Measurements from ENCODE around the gene SETDB1. TPM values are rescaled to one million over a fixed set of nuclear protein-coding genes. Genes with fewer than 3 reads are reported as not detected.
"Not testable (repeated sequence)": the region's sequence is repeated elsewhere in the genome, so short reads cannot be mapped to it uniquely, and the experiment has no call there.

Gene SETDB1
- total RNA-seq, 4 donors from 2014 or later = 21.8 to 63.2 (median 54.4) TPM

DNA sequence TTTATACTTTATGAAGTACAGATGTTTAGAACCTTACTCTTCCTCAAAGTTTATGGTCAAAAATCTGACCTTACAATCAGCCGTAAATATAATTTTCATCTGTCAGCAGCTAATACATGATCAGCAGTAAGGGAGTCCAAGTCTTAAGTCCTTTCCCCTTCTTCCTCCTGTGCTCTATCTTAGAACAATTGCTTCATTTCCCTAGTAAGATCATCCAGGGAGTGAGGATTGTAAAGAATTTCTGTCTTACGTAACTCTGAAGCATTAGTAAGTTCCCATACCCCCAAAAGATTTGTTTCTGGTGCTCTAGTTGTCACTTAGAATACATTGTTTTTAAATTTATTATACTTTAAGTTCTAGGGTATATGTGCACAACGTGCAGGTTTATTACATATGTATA lies 2.1 kb downstream of the SETDB1 start:
- intact Hi-C loops (cut with DNase I; ENCODE audit: low total_unique reads) = no loop called here
- peaks cover 0 to 5% of the 10 kb centered on the region in 2 donors for H3K9me3 ChIP-seq
- no peak overlapping the region for H3K4me3 ChIP-seq
- no peaks in the 10 kb centered on the region for H3K4me1 ChIP-seq
- H3K36me3 ChIP-seq = no peaks in the 10 kb centered on the region
- no peaks in the 10 kb centered on the region for H3K27me3 ChIP-seq
- DNase-seq = no peak
- H3K27ac ChIP-seq = no peak overlapping the region
- TF ChIP-seq POLR2A (IDR thresholded peaks at IDR 0.05) = no peak
- TF ChIP-seq, protein P1, sequence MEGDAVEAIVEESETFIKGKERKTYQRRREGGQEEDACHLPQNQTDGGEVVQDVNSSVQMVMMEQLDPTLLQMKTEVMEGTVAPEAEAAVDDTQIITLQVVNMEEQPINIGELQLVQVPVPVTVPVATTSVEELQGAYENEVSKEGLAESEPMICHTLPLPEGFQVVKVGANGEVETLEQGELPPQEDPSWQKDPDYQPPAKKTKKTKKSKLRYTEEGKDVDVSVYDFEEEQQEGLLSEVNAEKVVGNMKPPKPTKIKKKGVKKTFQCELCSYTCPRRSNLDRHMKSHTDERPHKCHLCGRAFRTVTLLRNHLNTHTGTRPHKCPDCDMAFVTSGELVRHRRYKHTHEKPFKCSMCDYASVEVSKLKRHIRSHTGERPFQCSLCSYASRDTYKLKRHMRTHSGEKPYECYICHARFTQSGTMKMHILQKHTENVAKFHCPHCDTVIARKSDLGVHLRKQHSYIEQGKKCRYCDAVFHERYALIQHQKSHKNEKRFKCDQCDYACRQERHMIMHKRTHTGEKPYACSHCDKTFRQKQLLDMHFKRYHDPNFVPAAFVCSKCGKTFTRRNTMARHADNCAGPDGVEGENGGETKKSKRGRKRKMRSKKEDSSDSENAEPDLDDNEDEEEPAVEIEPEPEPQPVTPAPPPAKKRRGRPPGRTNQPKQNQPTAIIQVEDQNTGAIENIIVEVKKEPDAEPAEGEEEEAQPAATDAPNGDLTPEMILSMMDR (IDR thresholded peaks at IDR 0.05) = no peak

DNA sequence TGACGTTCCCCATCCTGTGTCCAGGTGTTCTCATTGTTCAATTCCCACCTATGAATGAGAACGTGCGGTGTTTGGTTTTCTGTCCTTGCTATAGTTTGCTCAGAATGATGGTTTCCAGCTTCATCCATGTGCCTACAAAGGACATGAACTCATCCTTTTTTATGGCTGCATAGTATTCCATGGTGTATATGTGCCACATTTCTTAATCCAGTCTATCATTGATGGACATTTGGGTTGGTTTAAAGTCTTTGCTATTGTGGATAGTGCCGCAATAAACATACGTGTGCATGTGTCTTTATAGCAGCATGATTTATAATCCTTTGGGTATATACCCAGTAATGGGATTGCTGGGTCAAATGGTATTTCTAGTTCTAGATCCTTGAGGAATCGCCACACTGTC lies 2.6 kb downstream of the SETDB1 start:
- H3K27ac ChIP-seq; intact Hi-C loops (cut with DNase I; ENCODE audit: low total_unique reads); H3K27me3 ChIP-seq; H3K9me3 ChIP-seq; DNase-seq; H3K36me3 ChIP-seq; H3K4me1 ChIP-seq; H3K4me3 ChIP-seq: not testable (repeated sequence)

DNA sequence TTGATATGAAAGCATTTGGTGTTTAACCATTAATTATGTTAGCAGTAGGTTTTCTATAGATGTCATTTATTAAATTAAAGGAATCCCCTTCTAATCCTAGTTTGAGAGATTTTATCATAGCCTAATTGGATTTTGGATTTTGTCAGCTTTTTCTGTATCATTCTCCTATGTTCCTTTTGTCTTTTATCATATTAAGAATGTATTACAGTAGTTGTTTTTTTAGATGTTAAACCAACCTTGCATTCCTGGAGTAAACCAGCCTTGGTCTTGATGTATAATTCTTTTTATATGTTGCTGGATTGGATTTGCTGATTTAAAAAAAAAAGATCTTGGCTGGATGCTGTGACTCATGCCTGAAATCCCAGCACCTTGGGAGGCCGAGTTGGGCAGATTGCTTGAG lies 5.6 kb downstream of the SETDB1 start:
- H3K27ac ChIP-seq = no peak overlapping the region

DNA sequence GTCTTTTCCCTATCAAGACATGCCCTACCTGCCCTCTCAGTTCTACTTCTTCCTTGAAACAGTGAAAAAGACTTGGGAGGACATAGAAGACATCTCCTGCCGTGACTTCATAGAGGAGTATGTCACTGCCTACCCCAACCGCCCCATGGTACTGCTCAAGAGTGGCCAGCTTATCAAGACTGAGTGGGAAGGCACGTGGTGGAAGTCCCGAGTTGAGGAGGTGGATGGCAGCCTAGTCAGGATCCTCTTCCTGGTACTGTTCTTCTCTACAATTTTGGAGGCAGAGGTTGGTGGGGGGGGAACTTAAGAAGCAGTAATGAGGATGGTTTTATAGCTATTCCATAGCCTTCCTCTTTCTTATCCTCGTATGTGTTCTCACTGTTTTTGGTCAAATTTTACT lies 18.7 kb downstream of the SETDB1 start:
- no peaks in the 10 kb centered on the region for H3K9me3 ChIP-seq
- H3K4me1 ChIP-seq = no peaks in the 10 kb centered on the region
- DNase-seq = no peak
- no peak overlapping the region for H3K4me3 ChIP-seq
- H3K27me3 ChIP-seq = no peaks in the 10 kb centered on the region
- no peaks in the 10 kb centered on the region for H3K36me3 ChIP-seq
- TF ChIP-seq, protein P1 (IDR thresholded peaks at IDR 0.05) = no peak
- TF ChIP-seq POLR2A (IDR thresholded peaks at IDR 0.05) = no peak
- H3K27ac ChIP-seq = peak overlapping the region in 1 of 2 donors; percentile 38
- intact Hi-C loops (cut with DNase I; ENCODE audit: low total_unique reads) = no loop called here

More for the DNA sequence above, 5.6 kb downstream of the SETDB1 start:
- no peak overlapping the region for H3K4me3 ChIP-seq
- H3K4me1 ChIP-seq = no peaks in the 10 kb centered on the region
- DNase-seq = no peak
- no peaks in the 10 kb centered on the region for H3K36me3 ChIP-seq
- TF ChIP-seq POLR2A (IDR thresholded peaks at IDR 0.05) = no peak
- TF ChIP-seq, protein P1 (IDR thresholded peaks at IDR 0.05) = no peak
- H3K9me3 ChIP-seq = peaks cover 0 to 5% of the 10 kb centered on the region in 2 donors
- H3K27me3 ChIP-seq = no peaks in the 10 kb centered on the region
- intact Hi-C loops (cut with DNase I; ENCODE audit: low total_unique reads) = no loop called here

DNA sequence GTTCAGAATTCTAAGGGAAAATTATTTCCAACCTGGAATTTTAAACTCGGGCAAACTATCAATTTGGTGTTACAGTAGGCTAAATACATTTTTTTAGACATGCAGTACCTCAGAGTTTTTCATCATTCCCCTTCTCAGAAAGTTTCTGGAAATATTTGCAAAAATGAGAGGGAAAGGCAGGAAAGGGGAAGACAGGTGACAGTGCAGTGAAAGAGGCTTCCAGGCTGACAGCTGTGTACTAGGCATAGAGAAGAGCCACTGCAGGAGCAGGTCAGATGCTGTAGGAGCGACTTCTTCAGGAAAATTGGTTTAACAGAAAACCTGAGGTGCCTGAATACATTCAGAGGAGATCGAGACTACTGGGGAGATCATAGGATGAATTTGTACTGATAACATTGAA lies 28.5 kb downstream of the SETDB1 start:
- intact Hi-C loops (cut with DNase I; ENCODE audit: low total_unique reads) = no loop called here
- no peaks in the 10 kb centered on the region for H3K9me3 ChIP-seq
- H3K4me1 ChIP-seq = no peaks in the 10 kb centered on the region
- no peak overlapping the region for H3K27ac ChIP-seq
- H3K27me3 ChIP-seq = no peaks in the 10 kb centered on the region
- DNase-seq = no peak
- no peak overlapping the region for H3K4me3 ChIP-seq
- H3K36me3 ChIP-seq = no peaks in the 10 kb centered on the region
- no peak for TF ChIP-seq POLR2A (IDR thresholded peaks at IDR 0.05)
- TF ChIP-seq, protein P1 (IDR thresholded peaks at IDR 0.05) = no peak

DNA sequence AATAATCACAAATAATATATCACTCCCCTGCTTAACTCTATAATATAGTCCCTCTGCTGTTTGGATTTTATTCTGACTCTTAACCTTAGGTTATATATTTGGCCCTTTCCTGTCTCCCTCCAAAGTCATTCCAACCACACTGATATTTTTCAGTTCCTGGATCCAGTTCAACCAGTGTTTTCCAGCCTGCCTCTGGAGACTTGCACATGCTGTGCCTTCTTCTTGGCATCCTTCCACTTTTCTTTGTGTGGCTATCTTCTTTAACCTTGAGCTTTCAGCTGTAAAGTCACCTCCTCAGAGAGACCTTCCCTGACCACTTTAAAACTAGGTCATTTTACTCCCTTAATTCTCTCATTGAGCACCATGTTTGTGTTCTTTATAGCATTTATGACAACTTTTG lies 29.1 kb downstream of the SETDB1 start:
- H3K27ac ChIP-seq = no peak overlapping the region
- intact Hi-C loops (cut with DNase I; ENCODE audit: low total_unique reads) = no loop called here
- no peak for TF ChIP-seq POLR2A (IDR thresholded peaks at IDR 0.05)
- TF ChIP-seq, protein P1 (IDR thresholded peaks at IDR 0.05) = no peak

More for the DNA sequence above, 29.1 kb downstream of the SETDB1 start:
- H3K27me3 ChIP-seq = no peaks in the 10 kb centered on the region
- H3K4me3 ChIP-seq = no peak overlapping the region
- DNase-seq = no peak
- no peaks in the 10 kb centered on the region for H3K36me3 ChIP-seq
- H3K4me1 ChIP-seq = no peaks in the 10 kb centered on the region
- H3K9me3 ChIP-seq = no peaks in the 10 kb centered on the region
